ENCODE results near the gene SKP1. TPM values are rescaled to one million over a fixed set of nuclear protein-coding genes. Genes with fewer than 3 reads are reported as not detected.
A peak's percentile ranks its signal among the peaks of the same experiment; 100 is the strongest.

SKP1 gene
- total and polyA plus RNA-seq, 10 of the 15 experiments (the other 5 are each of a cell fraction or from before 2014, with no cell fraction given) = 100 to 1,686 (median 519) TPM

DNA sequence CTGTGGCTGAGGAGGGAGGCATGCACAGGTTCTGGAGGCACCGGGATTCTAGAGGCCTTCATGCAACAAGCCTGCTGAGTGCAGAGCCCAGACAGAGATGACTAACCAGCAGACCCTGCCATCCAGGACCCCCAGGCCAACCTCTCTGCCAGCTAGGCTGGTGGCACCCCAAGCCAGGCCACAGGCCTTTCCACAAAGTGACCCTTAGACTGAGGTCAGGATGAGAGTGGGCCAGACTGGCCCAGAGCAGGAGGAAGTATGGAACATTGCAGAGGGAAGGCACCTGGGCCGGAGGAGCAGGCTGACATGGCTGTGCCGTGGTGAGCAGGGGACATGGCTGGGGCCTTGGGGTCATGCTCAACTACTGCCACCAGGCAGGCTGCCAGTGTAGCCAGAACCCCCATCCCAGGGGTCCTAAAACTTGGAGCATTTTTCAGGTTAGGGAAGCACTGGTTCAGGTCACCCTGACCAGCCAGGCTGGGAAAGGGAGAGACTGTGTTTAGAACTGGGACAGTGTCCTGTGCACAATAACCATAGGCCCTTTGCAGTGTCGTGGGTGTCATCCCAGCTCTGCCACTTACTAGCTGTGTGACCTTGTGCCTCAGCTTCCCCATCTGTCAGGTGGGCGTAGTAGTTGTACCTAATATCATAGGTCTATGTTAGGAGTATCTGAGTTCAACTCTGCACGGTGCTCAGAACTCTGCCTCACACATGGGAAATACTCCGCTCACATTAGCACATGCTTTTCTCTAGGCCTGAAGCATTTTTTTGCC is 45.0 kb downstream of the SKP1 start:
- Histone ChIP-seq H3K27ac (ENCODE audit: control insufficient read depth, insufficient read depth) (peak overlapping the region; percentile 48), H3K79me2 (ENCODE audit: control insufficient read depth, insufficient read depth, low read length) (peaks cover 50% of the 10 kb centered on the region), H3K36me3 (ENCODE audit: control insufficient read depth in 2 of 2, insufficient read depth in 2 of 2, low read length in 1 of 2) (peaks cover 12 to 21% of the 10 kb centered on the region in 2 experiments; a peak in 3 of 4 replicates), H3K4me2 (ENCODE audit: control insufficient read depth, insufficient read depth) (0 out of 2 replicates have a peak overlapping the region, but pooled peaks have one; percentile 13), H3K9me3 (replicated peaks; ENCODE audit: control insufficient read depth, insufficient read depth, low read length) (no peaks in the 10 kb centered on the region), H3K27me3 (replicated peaks in 1 of 2; ENCODE audit: control insufficient read depth in 2 of 2, insufficient read depth in 2 of 2, low read length in 1 of 2) (no peaks in the 10 kb centered on the region), H3K4me1 (ENCODE audit: control insufficient read depth, insufficient read depth, low read length) (peaks cover 71% of the 10 kb centered on the region), H4K20me1 (ENCODE audit: control insufficient read depth, insufficient read depth) (no peaks in the 10 kb centered on the region), H2AFZ (ENCODE audit: control insufficient read depth, low read depth, low read length) (no peak overlapping the region), H3K4me3 (no peak overlapping the region), H3K9ac (ENCODE audit: control insufficient read depth, insufficient read depth, low read length) (peak overlapping the region; percentile 41; the same call in 1 of the 2 replicates)
- ChIA-PET CTCF (interaction anchor here (1.0 to 12.1 kb wide), 10 partner anchors 9 to 92 kb away, joined by 4 to 184 read pairs (median 8); no protein-coding TSS in a partner anchor), POLR2A (interaction anchor here (0.9 to 19.5 kb wide), 9 partner anchors 8 to 95 kb away, joined by 3 to 291 read pairs (median 3); partner anchors contain the start of genes PPP2CA and TCF7), SMC1A (ENCODE audit: uncharacterized antibody, unreplicated experiment) (interaction anchor here (1.0 to 2.1 kb wide), 8 partner anchors 10 to 93 kb away, joined by 3 to 22 read pairs (median 4); no protein-coding TSS in a partner anchor), RAD21 (ENCODE audit: unreplicated experiment) (interaction anchor here (0.6 to 12.6 kb wide), 9 partner anchors 6 to 92 kb away, joined by 3 to 128 read pairs (median 10); no protein-coding TSS in a partner anchor)
- FAIRE-seq = peak; percentile 31
- in situ Hi-C loops (cut with MboI) = no loop called here
- DNase-seq (ENCODE audit: low read depth, low spot score) = no peak
- WGBS (ENCODE audit: insufficient coverage, insufficient replicate concordance, low lambda C conversion rate, missing lambda C conversion rate) = 70% methylated on average over 7 of the region's 7 CpGs
- TF ChIP-seq, protein P1, sequence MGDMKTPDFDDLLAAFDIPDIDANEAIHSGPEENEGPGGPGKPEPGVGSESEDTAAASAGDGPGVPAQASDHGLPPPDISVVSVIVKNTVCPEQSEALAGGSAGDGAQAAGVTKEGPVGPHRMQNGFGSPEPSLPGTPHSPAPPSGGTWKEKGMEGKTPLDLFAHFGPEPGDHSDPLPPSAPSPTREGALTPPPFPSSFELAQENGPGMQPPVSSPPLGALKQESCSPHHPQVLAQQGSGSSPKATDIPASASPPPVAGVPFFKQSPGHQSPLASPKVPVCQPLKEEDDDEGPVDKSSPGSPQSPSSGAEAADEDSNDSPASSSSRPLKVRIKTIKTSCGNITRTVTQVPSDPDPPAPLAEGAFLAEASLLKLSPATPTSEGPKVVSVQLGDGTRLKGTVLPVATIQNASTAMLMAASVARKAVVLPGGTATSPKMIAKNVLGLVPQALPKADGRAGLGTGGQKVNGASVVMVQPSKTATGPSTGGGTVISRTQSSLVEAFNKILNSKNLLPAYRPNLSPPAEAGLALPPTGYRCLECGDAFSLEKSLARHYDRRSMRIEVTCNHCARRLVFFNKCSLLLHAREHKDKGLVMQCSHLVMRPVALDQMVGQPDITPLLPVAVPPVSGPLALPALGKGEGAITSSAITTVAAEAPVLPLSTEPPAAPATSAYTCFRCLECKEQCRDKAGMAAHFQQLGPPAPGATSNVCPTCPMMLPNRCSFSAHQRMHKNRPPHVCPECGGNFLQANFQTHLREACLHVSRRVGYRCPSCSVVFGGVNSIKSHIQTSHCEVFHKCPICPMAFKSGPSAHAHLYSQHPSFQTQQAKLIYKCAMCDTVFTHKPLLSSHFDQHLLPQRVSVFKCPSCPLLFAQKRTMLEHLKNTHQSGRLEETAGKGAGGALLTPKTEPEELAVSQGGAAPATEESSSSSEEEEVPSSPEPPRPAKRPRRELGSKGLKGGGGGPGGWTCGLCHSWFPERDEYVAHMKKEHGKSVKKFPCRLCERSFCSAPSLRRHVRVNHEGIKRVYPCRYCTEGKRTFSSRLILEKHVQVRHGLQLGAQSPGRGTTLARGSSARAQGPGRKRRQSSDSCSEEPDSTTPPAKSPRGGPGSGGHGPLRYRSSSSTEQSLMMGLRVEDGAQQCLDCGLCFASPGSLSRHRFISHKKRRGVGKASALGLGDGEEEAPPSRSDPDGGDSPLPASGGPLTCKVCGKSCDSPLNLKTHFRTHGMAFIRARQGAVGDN (IDR thresholded peaks at IDR 0.05) = no peak
- TF ChIP-seq, protein P2, sequence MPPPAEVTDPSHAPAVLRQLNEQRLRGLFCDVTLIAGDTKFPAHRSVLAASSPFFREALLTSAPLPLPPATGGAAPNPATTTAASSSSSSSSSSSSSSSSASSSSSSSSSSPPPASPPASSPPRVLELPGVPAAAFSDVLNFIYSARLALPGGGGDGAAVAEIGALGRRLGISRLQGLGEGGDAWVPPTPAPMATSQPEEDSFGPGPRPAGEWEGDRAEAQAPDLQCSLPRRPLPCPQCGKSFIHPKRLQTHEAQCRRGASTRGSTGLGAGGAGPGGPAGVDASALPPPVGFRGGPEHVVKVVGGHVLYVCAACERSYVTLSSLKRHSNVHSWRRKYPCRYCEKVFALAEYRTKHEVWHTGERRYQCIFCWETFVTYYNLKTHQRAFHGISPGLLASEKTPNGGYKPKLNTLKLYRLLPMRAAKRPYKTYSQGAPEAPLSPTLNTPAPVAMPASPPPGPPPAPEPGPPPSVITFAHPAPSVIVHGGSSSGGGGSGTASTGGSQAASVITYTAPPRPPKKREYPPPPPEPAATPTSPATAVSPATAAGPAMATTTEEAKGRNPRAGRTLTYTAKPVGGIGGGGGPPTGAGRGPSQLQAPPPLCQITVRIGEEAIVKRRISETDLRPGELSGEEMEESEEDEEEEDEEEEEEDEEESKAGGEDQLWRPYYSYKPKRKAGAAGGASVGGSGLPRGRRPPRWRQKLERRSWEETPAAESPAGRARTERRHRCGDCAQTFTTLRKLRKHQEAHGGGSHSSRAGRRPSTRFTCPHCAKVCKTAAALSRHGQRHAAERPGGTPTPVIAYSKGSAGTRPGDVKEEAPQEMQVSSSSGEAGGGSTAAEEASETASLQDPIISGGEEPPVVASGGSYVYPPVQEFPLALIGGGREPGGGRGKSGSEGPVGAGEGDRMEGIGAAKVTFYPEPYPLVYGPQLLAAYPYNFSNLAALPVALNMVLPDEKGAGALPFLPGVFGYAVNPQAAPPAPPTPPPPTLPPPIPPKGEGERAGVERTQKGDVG (CRISPR knock-in tag; IDR thresholded peaks at IDR 0.05) = 0 out of 2 replicates have a peak, but pooled peaks have one; percentile 28
- TF ChIP-seq CREB1 (IDR thresholded peaks at IDR 0.05; ENCODE audit: low read depth) = no peak
- no peak for TF ChIP-seq SMAD1 (IDR thresholded peaks at IDR 0.05; ENCODE audit: low read depth, partially characterized antibody)
- 0 out of 2 replicates have a peak, but pooled peaks have one; percentile 7 for TF ChIP-seq NR2F1 (conservative IDR thresholded peaks at IDR 0.05)
- ATAC-seq = no peak; the same call in 2 of the 3 replicates
- intact Hi-C loops (cut with micrococcal nuclease; ENCODE audit: unreplicated experiment) = loop anchor here (1.0 to 2.0 kb wide), 3 partner anchors 14 to 61 kb away; partner anchors contain the start of gene TCF7
- no TSS peak for BruUV-seq (replicated peaks)

Measured in GM12878 (cell line).